Stimulated activated CD4-positive, alpha-beta T cell treated with anti-CD3 and anti-CD28 coated beads, Interleukin-4, amount 100 ng/mL, for 4 hours (primary cell): ENCODE data around the gene CENPM.
A peak's percentile ranks its signal among the peaks of the same experiment; 100 is the strongest.
"Not testable (repeated sequence)": the region's sequence is repeated elsewhere in the genome, so short reads cannot be mapped to it uniquely, and the experiment has no call there.

ENCODE experiments used
- DNase-seq, 2 experiments: peaks; one replicate each; pipeline ENCODE4 v3.0.0-alpha.2; 2020

CENPM gene

DNA sequence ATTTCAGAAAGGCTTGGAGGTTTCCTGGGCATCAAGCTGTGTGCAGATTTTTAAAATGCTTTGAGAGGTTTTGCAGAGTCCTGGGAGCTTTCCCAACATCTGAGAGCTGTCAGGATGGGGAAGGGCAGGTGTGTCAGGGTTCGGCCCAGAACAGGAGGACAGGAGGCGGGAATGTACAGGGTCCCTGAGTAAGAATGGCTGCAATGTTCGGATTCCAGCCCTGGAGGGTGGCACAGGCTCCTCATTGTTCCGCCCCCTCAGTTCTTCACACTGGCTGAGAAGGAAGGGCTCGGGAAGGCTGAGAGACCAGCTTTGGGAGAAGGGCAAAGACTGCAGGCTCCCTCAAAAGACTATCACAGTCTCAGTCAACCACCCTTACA, 17.1 kb upstream of the CENPM start:
- DNase-seq, result no peak

- DNase-seq, result no peak
Observed at GRCh38 chr22:41963453-41964111, 16.6 kb upstream of the CENPM start.

GRCh38 chr22:41957941-41958556, 11.1 kb upstream of the CENPM start:
- no peak for DNase-seq

GRCh38 chr22:41952713-41953112, 5.8 kb upstream of the CENPM start:
- DNase-seq, result no peak

GRCh38 chr22:41951898-41952474, 5.0 kb upstream of the CENPM start, which contains the start of gene SMIM45:
TSS of gene SMIM45 (plus strand) at chr22:41952150.
- no peak for DNase-seq

GRCh38 chr22:41949297-41949965, 2.5 kb upstream of the CENPM start:
- DNase-seq, result no peak

- not testable (repeated sequence) for DNase-seq
Observed at GRCh38 chr22:41948928-41949296, 2.0 kb upstream of the CENPM start.

DNA sequence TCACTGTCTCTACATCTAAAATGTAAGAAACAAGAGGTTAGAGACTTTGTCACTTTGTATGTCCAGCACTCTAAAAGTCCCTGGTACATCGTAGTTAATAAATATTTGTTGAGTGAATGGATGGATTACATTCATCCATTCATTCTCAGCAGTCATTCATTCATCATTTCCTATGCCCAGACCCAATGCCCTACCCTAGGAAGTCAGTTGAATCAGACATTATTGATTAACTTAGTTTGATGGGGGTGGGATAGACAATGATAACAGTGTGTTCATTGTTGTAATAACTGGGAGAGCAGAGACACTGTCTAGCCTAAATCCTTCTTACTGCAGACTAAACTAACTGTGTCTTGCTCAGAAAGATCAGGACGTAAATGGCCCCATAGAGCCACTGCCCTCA, 1.2 kb upstream of the CENPM start:
- no peak for DNase-seq

GRCh38 chr22:41947424-41948080, 600 bp upstream of the CENPM start:
- no peak for DNase-seq

DNA sequence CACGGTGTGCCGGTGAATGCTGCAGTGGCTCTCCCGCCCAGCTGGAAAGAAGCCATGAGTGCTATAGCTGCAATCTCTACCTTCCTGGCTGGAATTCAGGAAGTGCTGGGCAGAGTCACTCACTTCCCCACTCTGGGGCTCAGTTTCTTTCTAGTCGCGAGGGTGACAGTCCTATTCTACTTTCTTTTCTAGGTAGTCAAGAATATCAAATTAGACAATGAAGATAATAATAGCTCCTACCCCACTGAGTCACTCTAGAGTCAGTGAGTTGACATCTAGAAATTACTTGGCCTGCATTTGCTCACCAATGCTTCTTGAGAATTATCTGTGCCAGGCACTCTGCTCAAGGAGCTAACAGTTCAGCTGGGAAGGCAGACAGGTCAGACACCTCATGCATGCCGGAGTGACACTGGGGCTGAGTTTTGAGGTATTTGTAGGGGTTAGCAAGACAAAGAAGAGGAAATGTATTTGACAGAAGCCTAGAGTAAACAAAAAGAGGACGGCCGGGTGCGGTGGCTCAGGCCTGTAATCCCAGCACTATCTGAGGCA, 3.2 kb downstream of the CENPM start:
- no peak for DNase-seq

DNA sequence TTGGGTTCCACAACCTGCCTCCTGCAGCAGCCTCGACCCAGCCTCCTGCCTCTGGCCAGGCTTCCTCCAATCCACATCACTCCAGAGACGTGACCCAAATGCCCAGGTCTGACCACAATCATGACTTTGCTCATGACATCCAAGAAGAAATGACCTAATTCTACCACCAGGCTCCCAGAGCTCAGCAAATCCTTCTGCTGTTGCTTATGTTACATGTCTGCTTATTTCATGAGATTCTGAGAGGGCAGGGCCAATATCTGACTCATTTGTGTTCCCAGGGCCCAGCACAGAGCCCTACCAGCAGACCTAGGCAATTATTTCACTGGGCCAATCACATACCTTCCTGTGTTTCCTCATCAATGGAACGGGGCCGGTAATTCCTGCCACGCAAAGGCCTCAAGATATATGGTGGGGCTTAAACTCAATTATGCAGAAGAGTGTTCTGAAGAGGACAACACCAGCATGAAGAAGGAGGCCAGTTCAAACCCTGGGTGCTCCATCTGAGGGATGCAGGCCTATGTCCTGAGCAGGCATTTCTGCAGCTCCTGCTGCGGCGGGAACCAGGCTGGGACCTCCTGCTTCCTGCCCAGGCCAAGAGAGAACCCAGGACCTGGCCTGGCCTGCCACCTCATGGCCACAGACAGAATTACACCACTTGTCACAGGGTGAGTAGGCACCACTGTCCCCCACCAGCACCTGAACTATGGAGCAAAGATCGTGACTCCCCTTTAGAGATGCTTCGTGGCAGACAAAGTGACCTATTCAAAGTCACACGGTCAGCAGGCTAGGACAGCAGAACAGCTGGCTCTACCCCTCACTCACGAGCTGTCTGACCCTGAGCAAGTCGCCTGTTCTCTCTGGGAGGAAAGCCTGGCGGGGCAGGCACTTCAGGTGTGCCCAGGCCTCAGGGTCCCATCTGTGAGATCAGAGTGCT, 5.9 kb downstream of the CENPM start:
- DNase-seq, result peak; percentile 79 to 81

DNA sequence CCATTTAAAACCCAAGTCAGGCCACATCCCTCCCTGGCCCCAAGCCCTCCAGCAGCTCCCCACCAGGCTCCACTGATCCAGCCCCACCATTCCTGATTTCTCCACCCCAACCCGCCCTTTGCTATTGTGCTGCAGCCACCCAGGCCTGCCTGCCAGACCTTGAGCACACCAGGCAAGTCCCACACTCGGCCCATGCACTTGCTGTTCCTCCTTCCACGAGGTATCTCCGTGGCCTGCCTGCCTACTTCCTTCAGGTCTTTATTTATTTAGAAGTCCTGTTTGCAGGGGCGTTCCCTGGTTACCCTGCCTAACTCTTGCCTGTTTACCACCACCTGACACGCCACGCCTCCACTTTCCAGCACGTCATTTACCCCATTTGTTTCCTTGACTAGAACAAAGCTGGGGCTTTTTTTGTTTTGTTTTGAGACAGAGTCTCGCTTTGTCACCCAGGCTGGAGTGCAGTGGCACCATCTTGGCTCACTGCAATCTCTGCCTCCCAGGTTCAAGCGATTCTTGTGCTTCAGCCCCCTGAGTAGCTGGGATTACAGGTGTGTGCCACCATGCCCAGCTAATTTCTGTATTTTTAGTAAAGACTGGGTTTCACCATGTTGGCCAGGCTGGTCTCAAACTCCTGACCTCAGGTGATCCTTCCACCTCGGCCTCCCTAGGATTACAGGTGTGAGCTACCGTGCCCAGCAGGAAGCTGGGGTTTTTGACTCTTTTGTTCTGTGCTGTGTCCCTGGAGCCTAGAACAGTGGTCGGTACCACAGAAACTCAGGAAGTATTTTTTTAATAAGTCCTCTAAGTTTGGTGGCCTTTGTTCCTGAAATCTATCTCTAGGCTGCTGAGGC, 6.7 kb downstream of the CENPM start:
- DNase-seq, result peak; percentile 83 to 96

GRCh38 chr22:41936894-41937169, 10.1 kb downstream of the CENPM start:
- no peak for DNase-seq

DNA sequence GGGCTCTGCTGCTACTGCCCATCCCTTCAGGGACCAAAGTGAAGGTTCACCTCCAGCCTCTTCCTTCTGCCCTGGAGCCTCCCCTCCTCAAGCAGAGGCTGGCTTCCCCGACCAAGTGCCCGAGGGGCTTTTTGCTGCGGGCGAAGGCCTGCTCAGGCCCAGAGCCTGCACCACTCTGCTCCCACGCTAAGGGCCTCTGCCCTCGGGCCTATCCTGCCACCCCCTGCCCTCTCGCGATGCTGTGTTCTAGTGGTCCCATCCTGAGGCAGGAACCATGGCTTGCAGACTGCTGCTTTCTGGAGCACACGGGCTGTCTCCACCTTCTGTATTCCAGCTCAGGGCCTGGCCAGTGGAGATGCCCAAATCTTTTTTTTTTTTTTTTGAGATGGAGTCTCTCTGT, 11.4 kb downstream of the CENPM start:
- no peak for DNase-seq

GRCh38 chr22:41935015-41935351, 12.0 kb downstream of the CENPM start:
- DNase-seq, result no peak

GRCh38 chr22:41934284-41935014, 12.5 kb downstream of the CENPM start:
- no peak for DNase-seq

GRCh38 chr22:41933411-41934177, 13.4 kb downstream of the CENPM start:
- no peak for DNase-seq

DNA sequence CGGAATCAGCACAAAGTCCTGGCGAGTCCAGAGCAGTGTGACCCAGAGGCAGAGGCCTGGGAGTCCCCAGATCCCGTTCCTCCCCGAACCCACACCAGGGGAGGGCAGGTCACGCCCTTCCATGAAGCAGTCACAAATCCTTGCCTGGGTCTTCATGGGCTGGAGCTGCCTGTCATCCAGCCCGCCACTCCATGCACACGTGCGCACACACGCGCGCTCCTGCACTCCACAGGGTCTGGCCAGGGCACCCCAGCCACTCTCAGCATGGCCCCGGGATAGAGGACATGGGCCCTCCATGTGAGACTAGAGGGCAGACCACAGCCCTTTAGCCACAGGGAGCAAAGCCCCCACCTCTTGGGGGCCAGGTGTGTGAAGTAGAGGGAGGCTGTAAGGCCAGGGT, 14.6 kb downstream of the CENPM start:
- DNase-seq, result no peak

DNA sequence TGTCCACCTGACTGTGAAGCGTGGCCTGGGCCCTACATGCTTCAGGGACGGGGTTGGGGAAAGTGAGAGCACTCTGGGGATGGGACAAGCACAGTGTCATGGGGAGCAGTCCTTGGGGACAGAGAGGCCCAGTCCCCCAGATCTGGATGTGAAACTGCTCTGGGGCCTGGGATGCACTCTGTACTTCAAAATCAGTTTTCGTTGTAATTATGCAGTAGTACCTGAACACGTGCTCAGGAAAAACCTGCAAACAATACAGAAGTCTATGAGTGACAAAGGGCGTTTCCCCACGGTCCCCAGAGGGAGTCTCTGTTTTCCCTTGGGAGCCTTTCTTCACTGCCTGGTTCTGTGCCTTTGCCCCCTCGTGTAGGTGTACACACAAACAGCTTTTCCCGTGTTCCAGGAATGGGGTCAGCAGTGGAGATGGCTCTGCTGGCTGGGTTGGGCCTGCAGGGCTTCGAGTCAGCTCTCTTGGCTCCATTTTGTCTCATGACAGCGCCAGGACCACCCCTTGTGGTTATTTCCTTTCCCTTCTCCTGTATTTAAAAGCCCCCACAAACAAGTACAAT, 15.2 kb downstream of the CENPM start:
- DNase-seq, result no peak

DNA sequence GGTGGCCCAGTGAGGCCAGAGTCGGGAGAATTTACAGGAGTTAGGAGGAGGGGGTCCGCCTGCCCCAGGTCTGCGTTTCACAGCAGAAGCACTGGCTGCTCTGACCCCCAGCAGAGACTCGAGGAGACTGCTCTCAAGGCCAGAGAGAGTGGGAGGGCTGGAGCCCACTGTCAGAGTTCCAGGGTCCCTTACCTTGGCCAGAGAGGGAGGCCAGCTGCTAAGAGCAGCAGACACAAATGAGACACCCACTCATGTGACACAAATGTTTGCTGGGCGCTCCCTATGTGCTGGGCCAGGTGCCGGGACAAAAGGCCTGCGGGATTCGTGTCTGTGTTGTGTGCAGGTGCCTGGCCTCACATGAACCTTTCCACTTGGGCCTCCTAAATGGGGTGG, 17.5 kb downstream of the CENPM start:
- DNase-seq, result no peak
